Bone marrow (tissue), 2 donors: Measurements from ENCODE around the gene TP73.
"Not testable (repeated sequence)": the region's sequence is repeated elsewhere in the genome, so short reads cannot be mapped to it uniquely, and the experiment has no call there.

Experiments
- DNase-seq, 2 donors: peaks; one replicate each; lab custom pipeline; 2025; lab: John Stamatoyannopoulos, UW

Gene TP73

DNA sequence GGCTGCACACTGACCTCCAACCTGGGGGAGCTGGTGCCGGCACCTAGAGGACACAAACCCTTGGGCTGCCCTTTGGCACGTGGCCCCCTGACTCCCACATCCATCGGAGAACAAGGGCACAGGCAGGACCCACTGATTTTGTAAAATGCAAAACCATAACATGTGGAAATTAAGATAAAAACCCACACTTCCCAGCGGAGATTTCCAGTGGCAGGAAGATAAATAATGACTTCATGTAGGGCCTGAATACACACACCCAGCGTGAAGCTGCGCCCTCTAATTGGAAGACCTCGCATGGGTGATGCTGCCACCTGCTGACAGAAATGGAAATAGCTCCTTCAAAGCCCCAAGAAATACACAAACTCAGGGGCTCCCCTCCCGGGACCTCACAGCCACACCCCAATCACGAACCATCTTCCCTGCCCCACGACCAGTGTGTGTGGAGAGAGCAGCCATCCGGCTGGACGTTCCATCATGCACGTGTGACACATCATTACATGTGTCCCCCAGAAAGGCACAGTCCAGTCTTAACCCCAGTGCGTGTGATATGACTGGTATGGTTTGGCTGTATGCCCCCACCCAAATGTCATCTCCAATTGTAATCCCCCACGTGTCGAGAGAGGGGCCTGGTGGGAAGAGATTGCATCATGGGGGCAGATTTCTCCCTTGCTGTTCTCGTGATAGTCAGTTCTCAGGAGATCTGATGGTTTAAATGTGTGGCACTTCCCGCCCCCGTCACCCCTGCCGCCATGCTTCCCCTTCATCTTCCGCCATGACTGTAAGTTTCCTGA is 33.2 kb upstream of the TP73 start:
- DNase-seq = peak; percentile 29 to 77

DNA sequence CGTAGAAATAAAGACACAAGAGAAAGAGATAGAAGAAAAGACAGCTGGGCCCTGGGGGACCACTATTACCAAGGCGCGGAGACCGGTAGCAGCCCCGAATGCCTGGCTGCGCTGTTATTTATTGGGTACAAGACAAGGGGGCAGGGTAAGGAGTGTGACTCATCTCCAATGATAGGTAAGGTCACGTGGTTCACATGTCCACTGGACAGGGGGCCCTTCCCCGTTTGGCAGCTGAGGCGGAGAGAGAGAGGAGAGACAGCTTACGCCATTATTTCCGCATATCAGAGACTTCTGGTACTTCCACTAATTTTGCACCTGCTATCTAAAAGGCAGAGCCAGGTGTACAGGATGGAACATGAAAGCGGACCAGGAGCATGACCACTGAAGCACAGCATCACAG is 31.6 kb upstream of the TP73 start:
- no peak for DNase-seq

DNA sequence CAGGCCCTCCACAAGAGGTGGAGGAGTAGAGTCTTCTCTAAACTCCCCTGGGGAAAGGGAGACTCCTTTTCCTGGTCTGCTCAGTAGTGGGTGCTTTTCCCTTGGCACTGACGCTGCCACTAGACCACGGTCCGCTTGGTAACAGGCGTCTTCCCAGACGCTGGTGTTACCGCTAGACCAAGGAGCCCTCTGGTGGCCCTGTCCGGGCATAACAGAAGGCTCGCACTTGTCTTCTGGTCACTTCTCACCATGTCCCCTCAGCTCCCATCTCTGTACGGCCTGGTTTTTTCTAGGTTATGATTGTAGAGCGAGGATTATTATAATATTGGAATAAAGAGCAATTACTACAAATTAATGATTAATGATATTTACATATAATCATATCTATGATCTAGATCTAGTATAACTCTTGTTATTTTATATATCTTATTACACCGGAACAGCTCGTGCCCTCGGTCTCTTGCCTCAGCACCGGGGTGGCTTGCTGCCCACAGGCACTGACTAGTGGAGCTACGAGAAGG is 31.1 kb upstream of the TP73 start:
- DNase-seq = peak in 1 of 2 donors; percentile 7

DNA sequence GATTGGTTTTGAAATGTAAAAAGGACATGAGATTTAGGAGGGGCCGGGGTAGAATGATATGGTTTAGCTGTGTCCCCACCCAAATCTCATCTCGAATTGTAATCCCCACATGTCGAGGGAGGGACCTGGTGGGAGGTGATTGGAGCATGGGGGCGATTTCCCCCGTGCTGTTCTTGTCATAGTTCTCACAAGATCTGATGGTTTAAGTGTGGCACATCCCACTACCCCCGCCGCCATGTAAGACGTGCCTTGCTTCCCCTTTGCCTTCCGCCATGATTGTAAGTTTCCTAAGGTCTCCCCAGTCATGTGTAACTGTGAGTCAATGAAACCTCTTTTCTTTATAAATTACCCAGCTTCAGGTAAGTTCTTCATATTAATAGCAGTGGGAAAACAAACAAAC is 30.2 kb upstream of the TP73 start:
- not testable (repeated sequence) for DNase-seq

DNA sequence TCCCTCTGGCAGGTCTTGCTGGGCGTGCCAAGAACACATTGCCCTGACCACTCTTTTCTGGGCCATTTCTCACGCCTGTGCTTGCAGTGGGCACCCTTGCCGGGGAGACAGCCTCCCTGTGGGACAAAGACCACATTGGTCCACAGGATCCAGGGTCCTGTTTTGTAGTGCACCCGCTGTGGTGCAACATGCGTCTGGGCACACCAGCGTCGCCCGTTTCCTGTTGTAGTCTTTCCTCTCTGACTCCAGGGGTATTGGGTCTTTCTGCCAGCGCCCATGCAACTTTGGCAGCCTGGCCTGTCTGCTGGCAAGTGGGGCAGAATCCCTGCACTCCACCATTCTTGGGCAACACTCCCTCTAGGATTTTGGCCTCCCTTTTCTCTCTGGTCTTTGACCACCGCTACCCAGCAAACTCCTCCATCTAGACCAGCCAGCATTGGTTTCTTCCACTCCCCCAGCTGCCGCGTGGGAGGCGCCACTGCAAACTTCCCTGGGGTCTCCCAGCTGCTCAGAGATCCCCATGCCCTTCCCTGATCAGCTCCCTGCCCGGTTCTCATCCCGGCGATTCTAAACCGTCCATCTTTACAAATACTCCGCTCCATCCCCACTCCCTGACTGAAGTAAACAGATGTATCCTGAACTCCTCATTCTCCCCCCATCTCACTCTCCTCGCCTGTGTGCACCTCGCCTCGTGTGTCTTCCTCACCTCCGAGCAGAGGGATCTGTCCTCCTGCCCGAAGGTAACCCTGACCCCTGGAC is 28.7 kb upstream of the TP73 start:
- no peak for DNase-seq

DNA sequence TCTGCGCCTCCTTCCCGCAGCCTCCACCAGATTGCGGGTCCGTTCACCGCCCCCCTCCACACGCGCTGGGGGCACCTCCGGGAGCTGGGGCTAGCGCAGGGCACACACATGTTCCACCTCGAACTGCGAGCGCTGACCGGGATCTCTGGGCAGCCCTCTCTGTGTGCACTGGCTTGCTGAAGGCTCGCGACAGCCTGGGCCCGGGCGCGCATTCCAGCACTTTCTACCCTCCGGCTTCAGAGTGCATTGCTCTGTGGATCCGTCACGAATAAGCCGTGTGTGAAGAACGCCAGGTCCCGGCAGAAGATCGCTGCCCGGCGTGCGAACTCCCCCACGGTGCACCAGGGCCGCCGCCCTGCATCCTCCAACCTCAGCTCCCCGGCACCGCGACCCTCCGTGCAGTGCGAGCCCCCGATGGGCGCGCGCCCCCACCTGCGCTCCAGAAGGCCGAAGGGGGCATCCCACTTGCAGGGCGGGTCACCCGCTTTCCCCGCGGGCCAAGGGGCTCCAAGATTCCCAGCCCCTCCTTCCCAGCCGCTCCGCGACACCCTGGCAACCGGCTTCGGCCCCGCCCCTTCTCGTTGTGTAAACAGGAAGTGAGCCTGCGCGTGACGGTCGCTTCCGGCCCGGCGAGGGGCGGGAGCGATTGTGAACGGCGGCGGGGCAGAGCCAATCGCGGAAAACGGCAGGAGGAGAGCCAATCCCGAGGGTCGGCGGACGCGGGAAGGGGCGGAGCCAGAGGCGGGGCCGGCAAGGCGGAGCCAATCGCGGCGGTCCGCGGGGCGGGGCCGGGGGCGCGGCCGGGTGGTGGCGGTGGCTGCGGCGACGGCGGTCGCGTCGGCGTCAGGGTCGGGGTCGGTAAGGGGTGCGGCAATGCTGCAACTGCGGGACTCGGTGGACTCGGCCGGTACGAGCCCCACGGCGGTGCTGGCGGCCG is 27.8 kb upstream of the TP73 start, which contains the start of gene TPRG1L:
Gene TPRG1L, plus strand, starts transcription at position 816 of the 937 bp plus-strand sequence. Its CDS starts 58 bp downstream, at position 874.
- peak; percentile 90 to 93 for DNase-seq

DNA sequence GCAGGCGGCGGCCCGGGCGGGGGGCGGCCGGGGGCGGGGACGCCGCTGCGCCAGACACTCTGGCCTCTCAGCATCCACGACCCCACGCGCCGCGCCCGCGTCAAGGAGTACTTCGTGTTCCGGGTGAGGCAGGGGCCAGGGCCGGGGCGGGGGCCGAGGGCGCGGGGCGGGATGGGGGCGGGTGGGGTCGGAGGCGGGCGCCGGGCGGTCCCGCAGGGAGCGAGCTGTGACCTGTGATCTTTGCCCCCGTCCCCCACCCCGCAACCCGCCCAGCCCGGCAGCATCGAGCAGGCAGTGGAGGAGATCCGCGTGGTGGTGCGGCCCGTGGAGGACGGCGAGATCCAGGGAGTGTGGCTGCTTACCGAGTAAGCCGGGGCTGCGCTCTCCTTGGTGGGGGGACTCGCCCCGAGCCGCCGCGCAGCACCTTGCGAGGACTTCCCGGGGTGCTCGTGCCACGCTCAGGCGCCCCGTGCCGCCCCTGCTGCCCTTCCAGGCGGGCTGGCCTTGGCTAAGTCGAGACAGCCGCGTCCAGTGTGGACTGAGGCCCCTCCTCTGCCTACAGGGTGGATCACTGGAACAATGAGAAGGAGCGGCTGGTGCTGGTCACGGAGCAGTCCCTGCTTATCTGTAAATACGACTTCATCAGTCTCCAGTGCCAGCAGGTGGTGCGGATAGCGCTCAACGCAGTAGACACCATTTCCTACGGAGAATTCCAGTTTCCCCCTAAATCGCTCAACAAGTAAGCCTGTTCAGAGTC is 27.0 kb upstream of the TP73 start:
- DNase-seq = no peak

DNA sequence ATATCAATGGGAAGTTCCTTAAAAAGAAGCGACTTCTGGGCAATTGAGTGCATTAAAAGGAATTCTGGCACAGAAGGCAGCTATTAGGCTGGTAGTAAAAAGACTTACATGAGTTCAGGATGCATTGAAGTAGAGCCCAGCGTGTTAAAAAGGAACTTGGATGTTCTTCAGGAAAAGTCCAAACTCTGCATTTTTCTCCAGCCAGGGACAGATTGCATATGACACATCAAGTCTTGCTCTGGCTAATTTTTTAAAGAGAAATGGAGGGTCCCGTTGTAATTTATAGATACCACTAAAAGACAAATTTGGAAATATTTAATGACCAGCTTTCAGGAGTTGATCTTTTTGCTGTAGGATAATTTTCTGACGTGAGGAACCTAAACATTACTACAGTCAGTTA is 26.3 kb upstream of the TP73 start:
- no peak for DNase-seq

DNA sequence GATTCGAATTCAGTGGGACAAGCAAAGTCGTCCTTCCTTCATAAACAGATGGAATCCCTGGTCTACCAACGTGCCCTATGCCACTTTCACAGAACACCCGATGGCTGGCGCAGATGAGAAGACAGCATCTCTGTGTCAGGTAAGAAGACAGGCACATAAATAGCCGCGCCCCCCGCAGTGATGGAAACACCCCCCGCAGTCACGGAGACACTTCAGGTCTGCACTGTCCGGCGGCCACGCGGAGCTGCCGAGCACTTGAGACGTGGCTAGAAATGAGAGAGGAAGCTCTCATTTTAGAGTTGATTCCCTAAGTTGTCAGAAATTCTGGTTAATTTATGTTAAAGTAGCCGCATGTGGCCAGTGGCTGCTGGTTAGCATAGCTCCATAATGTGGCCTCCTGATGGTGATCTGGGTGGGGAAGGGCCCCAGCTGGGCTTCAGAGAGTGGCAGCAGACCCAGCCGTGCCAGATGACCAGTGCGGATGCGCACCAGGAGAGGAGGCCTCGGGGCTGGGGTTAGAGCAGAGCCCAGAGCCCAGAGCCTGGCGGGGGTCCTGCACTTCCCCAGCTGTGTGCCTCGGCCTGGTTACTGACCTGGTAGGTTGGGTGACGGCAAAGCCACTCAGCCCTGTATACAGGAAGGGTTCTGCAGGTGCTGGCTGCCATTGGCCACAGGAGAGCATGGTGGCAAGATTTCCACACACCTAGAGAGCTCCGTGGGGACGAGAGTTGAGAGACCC is 24.6 kb upstream of the TP73 start:
- no peak for DNase-seq

DNA sequence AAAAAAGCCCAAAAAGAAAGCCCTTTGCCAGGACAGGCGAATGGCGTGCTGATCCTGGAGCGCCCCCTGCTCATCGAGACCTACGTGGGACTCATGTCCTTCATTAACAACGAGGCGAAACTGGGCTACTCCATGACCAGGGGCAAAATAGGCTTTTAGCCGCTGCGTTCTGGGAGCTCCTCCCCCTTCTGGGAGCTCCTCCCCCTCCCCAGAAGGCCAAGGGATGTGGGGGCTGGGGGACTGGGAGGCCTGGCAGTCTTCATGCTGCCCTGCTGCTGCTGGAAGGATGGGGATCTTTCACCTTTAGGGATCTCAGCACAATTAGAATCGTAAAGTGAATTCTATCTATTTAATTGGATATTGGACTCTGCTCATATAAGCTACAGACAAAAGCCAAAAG is 23.9 kb upstream of the TP73 start:
- DNase-seq = no peak

DNA sequence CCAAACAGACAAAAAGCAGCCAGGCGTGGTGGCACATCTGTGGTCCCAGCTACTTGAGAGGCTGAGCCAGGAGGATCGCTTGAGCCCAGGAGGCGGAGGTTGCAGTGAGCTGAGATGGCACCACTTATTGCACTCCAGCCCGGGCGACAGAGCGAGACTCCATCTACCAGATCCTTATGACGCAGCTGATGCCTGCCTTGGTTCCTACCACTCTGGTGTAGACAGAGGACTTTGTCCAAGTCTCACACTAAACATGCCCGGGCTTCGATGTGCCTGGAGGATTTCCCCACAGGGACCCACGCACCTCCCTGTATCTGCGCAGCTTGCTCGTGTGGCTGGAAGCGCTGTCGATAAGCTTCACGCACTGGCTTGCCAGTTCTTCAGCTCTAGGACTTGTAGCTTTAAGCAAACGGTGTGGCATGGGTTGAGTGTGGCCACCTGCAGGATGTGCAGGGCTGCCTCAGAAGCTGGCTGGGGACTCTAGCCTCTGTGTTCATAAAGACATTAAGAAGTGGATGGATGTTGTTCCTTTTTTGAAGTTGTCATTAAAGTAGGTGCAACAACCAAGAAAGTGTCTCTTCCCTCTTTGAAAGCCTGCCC is 22.7 kb upstream of the TP73 start:
- no peak for DNase-seq

DNA sequence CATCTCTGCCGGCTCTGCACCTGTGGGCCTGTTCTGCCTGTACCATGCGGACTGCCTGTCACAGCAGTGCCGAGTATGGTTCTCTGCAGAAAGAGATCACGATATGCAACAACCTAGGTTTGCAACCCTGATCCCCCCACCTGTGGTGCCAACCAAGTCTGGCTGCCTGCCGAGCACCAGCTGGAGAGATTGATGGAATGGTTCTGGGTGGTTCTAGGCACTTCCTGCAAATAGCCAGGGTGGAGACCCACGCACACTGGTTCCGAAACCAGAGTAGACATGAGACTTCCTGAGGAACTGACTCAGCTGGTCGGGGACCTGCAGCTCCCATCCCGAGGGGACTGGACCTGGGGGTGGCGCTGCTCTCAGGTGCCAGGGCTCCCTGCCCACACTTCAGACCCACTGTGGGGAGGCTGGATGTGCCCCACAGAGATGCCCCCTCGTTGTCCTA is 22.1 kb upstream of the TP73 start:
- no peak for DNase-seq

DNA sequence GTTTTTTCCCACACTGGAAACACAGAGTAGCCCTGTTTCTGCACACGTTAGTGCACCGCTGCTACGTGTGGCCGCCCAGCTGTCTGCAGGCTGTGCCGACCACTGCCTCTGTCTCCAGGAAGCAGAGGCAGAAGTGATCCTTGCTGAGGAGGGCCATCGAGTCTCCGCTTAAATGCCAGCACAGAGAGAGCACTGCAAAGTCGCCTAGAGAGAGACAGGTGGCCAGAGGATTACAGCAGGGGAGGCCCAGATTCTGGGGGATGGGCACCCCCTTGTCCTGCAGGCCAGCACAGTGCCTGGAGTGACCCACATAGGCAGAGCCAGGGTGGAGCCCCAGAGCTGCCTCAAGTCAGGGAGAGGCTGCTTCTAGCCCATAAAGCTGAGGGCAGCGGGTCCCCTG is 21.4 kb upstream of the TP73 start:
- no peak for DNase-seq

DNA sequence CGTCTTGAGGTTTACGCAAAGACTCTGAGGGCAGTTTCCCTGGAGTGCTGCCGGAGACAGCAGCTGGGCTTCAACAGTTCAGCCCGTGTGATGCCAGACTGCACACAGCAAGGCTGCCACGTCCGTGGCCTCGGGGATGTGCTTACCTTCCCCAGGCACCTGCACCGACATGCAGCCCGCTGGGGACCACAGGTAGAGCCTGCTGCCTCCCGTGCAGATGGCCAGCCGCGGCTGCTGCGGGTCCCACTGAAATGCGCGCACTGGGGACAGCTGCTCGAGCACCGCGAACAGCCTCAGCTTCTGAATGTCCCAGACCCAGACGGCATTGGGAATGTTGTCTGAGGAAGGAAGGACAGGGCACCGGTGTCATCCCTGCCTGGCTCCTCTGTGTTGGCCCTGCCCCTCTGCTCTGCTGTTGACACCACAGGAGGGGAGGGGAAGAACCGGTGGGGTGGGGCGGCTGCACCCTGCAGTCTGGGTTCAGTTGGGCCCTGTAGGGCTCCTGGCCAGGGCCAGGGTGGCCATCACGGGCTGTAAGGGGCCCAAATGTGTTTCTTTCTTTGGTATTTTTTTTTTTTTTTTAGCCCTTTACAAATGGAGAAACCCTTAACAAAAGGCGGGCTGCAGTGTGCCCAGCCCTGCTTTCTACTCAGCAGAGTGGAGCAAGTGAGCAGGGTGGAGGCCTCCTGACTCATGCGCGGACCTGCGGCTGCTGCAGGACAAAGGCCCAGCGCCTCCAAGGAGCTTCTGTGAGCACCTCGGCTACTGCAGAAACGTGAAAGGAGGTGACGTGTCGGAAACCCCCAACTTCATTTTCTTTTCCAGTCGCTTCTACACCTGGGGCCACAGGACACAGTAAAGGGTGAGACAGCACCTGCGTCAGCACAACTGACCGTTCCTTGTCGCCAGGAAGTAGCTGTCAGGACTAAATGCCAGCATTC is 20.7 kb upstream of the TP73 start:
- no peak for DNase-seq

DNA sequence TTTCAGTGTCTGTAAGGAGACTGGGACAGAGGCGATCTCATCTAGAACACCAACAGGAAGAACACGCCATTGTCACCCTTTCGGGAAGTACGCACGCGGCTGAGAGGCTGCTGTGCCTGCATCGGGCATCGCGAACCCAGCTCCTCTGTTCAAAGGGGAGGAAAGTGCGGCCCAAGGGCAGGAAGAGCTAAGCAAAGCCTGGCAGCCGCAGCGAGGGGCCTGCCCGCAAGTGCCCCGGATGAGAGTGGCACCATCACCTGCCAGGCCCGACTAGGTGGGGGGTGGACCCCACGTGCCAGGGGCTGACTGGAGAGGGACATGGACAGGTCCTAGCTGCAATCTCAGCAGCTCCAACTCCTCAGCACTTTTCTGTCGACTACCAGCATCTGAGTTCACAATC is 20.0 kb upstream of the TP73 start:
- no peak for DNase-seq

DNA sequence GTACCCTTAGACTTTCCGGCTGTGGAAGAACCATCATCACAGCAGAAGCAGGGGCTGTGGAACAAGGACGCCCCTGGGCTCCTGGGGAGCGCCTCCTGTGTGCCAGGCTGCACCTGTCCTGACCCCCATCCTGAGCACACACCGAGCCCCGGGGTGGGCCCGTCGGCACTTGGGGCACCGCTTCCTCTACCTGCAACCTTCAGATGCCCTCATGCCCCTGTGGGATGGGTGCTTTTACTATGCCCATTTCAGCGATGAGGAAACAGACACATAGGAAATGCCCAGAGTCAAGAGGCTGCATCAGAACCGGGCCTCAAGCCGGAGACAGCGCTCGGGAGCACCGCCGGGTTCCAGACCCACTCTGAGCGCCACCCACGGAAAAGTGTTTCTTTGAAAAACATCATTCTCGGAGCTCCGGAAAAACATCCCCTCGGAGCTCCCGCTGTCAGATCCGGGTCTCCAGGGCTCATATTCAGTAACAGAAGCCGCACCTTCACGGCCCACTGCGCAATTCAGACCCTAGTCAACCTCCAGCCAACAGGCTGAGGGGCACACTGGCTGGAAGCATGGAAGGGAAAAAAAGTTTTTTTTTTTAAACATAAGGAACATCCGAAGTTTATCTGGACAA is 19.5 kb upstream of the TP73 start:
- DNase-seq = no peak

DNA sequence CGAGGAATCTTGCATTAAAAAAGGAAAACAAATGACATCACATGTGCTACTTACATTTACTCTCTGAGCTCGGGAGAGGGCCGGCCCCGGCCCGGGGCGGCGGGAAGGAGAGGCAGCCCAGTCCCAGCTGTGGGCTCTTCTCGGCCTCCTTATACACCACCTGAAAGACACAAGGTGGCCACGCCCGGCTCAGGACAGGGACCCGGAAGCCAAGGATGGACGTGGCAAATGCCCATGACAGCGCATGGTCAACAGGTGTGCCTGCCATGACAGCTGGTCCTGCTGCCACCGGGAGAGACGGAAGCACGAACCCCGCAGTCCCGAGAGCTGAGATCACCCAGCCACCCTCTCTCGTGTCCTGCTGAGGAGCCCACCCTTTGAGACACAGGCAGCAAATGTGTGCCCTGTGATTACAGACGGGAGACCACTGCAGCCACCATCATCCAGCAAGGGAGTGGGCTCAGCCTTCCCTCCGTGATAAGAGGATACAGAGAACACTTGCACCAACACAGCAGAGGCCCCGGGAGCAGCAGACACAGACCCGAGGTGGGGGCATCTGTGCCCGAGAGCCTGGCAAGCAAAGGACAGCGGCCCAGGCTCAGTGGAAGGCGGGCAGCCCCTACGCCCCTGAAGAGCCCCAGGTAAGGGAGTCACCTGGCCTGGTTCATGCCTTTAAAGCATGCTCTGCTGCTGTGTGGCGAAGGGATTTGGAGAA is 18.8 kb upstream of the TP73 start:
- DNase-seq = no peak
